Right ventricle myocardium inferior (tissue), 1 donor: ENCODE measurements around the gene TMEM167B. TPM values are rescaled to one million over a fixed set of nuclear protein-coding genes. Genes with fewer than 3 reads are reported as not detected.

Experiments used
- ATAC-seq: fragments of 200-7000 bp; cut with Tn5 transposase; one replicate; pipeline ENCODE4 v1.9.1; 2020; ENCODE audit warnings: mild to moderate bottlenecking, moderate library complexity
- DNase-seq: peaks from one replicate; pipeline ENCODE4 v3.0.0; 2021; ENCODE audit errors: missing footprints
- intact Hi-C: fragments of 100-400 bp; cut with DNase I; formaldehyde crosslinking; loops from one replicate; pipeline ENCODE4 v1.11.0; 2022
- total RNA-seq: library from RNA; stranded (reverse); fragmentation: NEBNext Ultra II Directional; extraction: Animal tissue kit (Norgen Biotek cat#: 25700); gene quantifications from one replicate; pipeline ENCODE4 v1.2.1, GENCODE V29; 2021
- donor health status: DM: no; HTN: yes; CAD: no; lungs with severe emphysema.

Gene TMEM167B
- total RNA-seq, 1 donor from 2014 or later = 31.5 TPM

- no peak for DNase-seq
- no peak for ATAC-seq
- intact Hi-C loops = loop anchor here (5.0 kb wide), 2 partner anchors 68 to 148 kb away; partner anchors contain the start of genes CLCC1 and WDR47
These were observed 19.3 kb downstream of the TMEM167B start for GRCh38 chr1:109109906-109110305.

GRCh38 chr1:109111386-109112055, 21.0 kb downstream of the TMEM167B start:
- intact Hi-C loops = loop anchor here (1.0 to 5.0 kb wide), 3 partner anchors 22 to 149 kb away; partner anchors contain the start of genes CLCC1 and WDR47
- DNase-seq (no peak), ATAC-seq (no peak)

GRCh38 chr1:109112056-109112651, 21.6 kb downstream of the TMEM167B start:
- ATAC-seq = peak; percentile 60
- no peak for DNase-seq
- intact Hi-C loops = loop anchor here (1.0 to 5.0 kb wide), 3 partner anchors 23 to 150 kb away; partner anchors contain the start of genes CLCC1 and WDR47

- peak; percentile 97 for DNase-seq
- intact Hi-C loops = loop anchor here (1.0 to 5.0 kb wide), 3 partner anchors 23 to 150 kb away; partner anchors contain the start of genes CLCC1 and WDR47
- ATAC-seq = peak; percentile 96
These were observed 22.2 kb downstream of the TMEM167B start for GRCh38 chr1:109112652-109113285.

GRCh38 chr1:109113590-109114341, 23.2 kb downstream of the TMEM167B start, which contains the start of gene ELAPOR1:
Gene ELAPOR1 (plus strand): TSS chr1:109114115. CDS start chr1:109114184, 69 bp downstream.
- DNase-seq (peak; percentile 78), ATAC-seq (no peak)
- intact Hi-C loops = loop anchor here (5.0 kb wide), 2 partner anchors 71 to 151 kb away; partner anchors contain the start of genes CLCC1 and WDR47

- intact Hi-C loops = loop anchor here (5.0 kb wide), 2 partner anchors 72 to 152 kb away; partner anchors contain the start of genes CLCC1 and WDR47
- ATAC-seq = no peak
- DNase-seq = no peak
These were observed 23.7 kb downstream of the TMEM167B start for GRCh38 chr1:109114342-109114674.

- DNase-seq (no peak), ATAC-seq (no peak)
- intact Hi-C loops = no loop called here
These were observed 25.1 kb downstream of the TMEM167B start for GRCh38 chr1:109115685-109116084.

GRCh38 chr1:109116286-109116685, 25.7 kb downstream of the TMEM167B start:
- ATAC-seq (no peak), DNase-seq (no peak)
- intact Hi-C loops = no loop called here

GRCh38 chr1:109118089-109118488, 27.5 kb downstream of the TMEM167B start:
- intact Hi-C loops = no loop called here
- no peak for ATAC-seq
- no peak for DNase-seq

- intact Hi-C loops = no loop called here
- no peak for ATAC-seq
- no peak for DNase-seq
These were observed 29.8 kb downstream of the TMEM167B start for GRCh38 chr1:109120356-109120755.

GRCh38 chr1:109131059-109131458, 40.5 kb downstream of the TMEM167B start:
- intact Hi-C loops = no loop called here
- DNase-seq (no peak), ATAC-seq (no peak)

GRCh38 chr1:109131800-109132199, 41.2 kb downstream of the TMEM167B start:
- DNase-seq (no peak), ATAC-seq (no peak)
- intact Hi-C loops = no loop called here

- ATAC-seq (no peak), DNase-seq (no peak)
- intact Hi-C loops = no loop called here
These were observed 42.6 kb downstream of the TMEM167B start for GRCh38 chr1:109133002-109133706.

GRCh38 chr1:109133815-109134214, 43.3 kb downstream of the TMEM167B start:
- DNase-seq (peak; percentile 88), ATAC-seq (peak; percentile 92)
- intact Hi-C loops = no loop called here

GRCh38 chr1:109134423-109134822, 43.9 kb downstream of the TMEM167B start:
- no peak for DNase-seq
- intact Hi-C loops = no loop called here
- ATAC-seq = no peak

GRCh38 chr1:109135940-109136339, 45.4 kb downstream of the TMEM167B start:
- intact Hi-C loops = no loop called here
- DNase-seq = no peak
- no peak for ATAC-seq

- no peak for DNase-seq
- intact Hi-C loops = no loop called here
- ATAC-seq = no peak
These were observed 46.2 kb downstream of the TMEM167B start for GRCh38 chr1:109136766-109137165.

GRCh38 chr1:109137958-109138357, 47.4 kb downstream of the TMEM167B start:
- intact Hi-C loops = no loop called here
- no peak for DNase-seq
- no peak for ATAC-seq
